ENCODE measurements around the gene HPCAL4.

- TF ChIP-seq ZNF292 (tag by site-specific recombination; IDR thresholded peaks at IDR 0.05; ENCODE audit: borderline replicate concordance, low read depth) = no peak
- TF ChIP-seq, protein P1, sequence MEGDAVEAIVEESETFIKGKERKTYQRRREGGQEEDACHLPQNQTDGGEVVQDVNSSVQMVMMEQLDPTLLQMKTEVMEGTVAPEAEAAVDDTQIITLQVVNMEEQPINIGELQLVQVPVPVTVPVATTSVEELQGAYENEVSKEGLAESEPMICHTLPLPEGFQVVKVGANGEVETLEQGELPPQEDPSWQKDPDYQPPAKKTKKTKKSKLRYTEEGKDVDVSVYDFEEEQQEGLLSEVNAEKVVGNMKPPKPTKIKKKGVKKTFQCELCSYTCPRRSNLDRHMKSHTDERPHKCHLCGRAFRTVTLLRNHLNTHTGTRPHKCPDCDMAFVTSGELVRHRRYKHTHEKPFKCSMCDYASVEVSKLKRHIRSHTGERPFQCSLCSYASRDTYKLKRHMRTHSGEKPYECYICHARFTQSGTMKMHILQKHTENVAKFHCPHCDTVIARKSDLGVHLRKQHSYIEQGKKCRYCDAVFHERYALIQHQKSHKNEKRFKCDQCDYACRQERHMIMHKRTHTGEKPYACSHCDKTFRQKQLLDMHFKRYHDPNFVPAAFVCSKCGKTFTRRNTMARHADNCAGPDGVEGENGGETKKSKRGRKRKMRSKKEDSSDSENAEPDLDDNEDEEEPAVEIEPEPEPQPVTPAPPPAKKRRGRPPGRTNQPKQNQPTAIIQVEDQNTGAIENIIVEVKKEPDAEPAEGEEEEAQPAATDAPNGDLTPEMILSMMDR (tag by site-specific recombination; IDR thresholded peaks at IDR 0.05) = no peak
- TF ChIP-seq MYNN (tag by site-specific recombination; IDR thresholded peaks at IDR 0.05; ENCODE audit: borderline replicate concordance) = no peak
- TF ChIP-seq GLIS1 (tag by site-specific recombination; IDR thresholded peaks at IDR 0.05) = no peak
- no peak for TF ChIP-seq ZBTB7A (tag by site-specific recombination; IDR thresholded peaks at IDR 0.05; ENCODE audit: low read depth)
- TF ChIP-seq ZNF114 (tag by site-specific recombination; IDR thresholded peaks at IDR 0.05) = no peak
- TF ChIP-seq YY1 (tag by site-specific recombination; IDR thresholded peaks at IDR 0.05) = no peak
- no peak for TF ChIP-seq ZNF311 (tag by site-specific recombination; IDR thresholded peaks at IDR 0.05; ENCODE audit: borderline replicate concordance)
- TF ChIP-seq REST (tag by site-specific recombination; IDR thresholded peaks at IDR 0.05) = no peak
- no peak for TF ChIP-seq ZNF785 (tag by site-specific recombination; IDR thresholded peaks at IDR 0.05)
- TF ChIP-seq, protein P2, sequence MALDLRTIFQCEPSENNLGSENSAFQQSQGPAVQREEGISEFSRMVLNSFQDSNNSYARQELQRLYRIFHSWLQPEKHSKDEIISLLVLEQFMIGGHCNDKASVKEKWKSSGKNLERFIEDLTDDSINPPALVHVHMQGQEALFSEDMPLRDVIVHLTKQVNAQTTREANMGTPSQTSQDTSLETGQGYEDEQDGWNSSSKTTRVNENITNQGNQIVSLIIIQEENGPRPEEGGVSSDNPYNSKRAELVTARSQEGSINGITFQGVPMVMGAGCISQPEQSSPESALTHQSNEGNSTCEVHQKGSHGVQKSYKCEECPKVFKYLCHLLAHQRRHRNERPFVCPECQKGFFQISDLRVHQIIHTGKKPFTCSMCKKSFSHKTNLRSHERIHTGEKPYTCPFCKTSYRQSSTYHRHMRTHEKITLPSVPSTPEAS (tag by site-specific recombination; IDR thresholded peaks at IDR 0.05) = no peak
- TF ChIP-seq ZNF394 (tag by site-specific recombination; IDR thresholded peaks at IDR 0.05; ENCODE audit: borderline replicate concordance) = no peak
- TF ChIP-seq ZEB2 (tag by site-specific recombination; IDR thresholded peaks at IDR 0.05) = no peak
These were observed 22.3 kb downstream of the HPCAL4 start for GRCh38 chr1:39668894-39669293.

Measured in HEK293 (cell line).